Neural cell (in vitro differentiated cells): ENCODE data around the gene CLCN5. TPM values are rescaled to one million over a fixed set of nuclear protein-coding genes. Genes with fewer than 3 reads are reported as not detected.

Experiments
- H2AFZ ChIP-seq: fragments of 200-600, 300-800 bp; sonication (generic), shearing (Covaris generic); 2 replicates; pipeline ENCODE4 v1.6.0; 2014; ENCODE audit warnings: low read depth, mild to moderate bottlenecking, antibody characterized with exemption, low read length, moderate library complexity
- H3F3A ChIP-seq: fragments of 200-600 bp; shearing (Covaris generic); 2 replicates; pipeline ENCODE4 v1.6.1; 2016; ENCODE audit warnings: mild to moderate bottlenecking, moderate library complexity, mixed read lengths, antibody characterized with exemption, low read length; ENCODE audit not compliant: insufficient read depth, poor library complexity, severe bottlenecking
- H3K27ac ChIP-seq: fragments of 200-600, 300-800 bp; sonication (generic), shearing (Covaris generic); 2 replicates; pipeline ENCODE4 v1.5.1; 2014; ENCODE audit warnings: mild to moderate bottlenecking, low read length, moderate library complexity
- H3K27me3 ChIP-seq: fragments of 300-800, 200-600 bp; sonication (generic), shearing (Covaris generic); 2 replicates; pipeline ENCODE4 v1.6.0; 2014; ENCODE audit warnings: mild to moderate bottlenecking, low read depth, low read length, moderate library complexity; ENCODE audit not compliant: insufficient read depth
- H3K36me3 ChIP-seq: fragments of 300-800, 200-600 bp; sonication (generic), shearing (Covaris generic); 2 replicates; pipeline ENCODE4 v1.5.1; 2014; ENCODE audit warnings: mild to moderate bottlenecking, antibody characterized with exemption, low read length, moderate library complexity; ENCODE audit not compliant: insufficient read depth
- H3K4me2 ChIP-seq: fragments of 300-800, 200-600 bp; sonication (generic), shearing (Covaris generic); 2 replicates; pipeline ENCODE4 v1.6.0; 2014; ENCODE audit warnings: mild to moderate bottlenecking, low read length
- H3K4me3 ChIP-seq: fragments of 300-800, 200-600 bp; sonication (generic), shearing (Covaris generic); 2 replicates; pipeline ENCODE4 v1.5.1; 2014; ENCODE audit warnings: mild to moderate bottlenecking, low read length, moderate library complexity
- H3K79me2 ChIP-seq: fragments of 200-600 bp; shearing (Covaris generic); replicated peaks from 2 replicates; pipeline ENCODE4 v1.6.0; 2014; ENCODE audit warnings: mild to moderate bottlenecking, low read length, moderate library complexity; ENCODE audit not compliant: insufficient read depth
- H3K9ac ChIP-seq: fragments of 300-800, 200-600 bp; sonication (generic), shearing (Covaris generic); 2 replicates; pipeline ENCODE4 v1.6.1; 2016; ENCODE audit warnings: mild to moderate bottlenecking, low read length, mixed read lengths
- H3K9me2 ChIP-seq: fragments of 200-600 bp; shearing (Covaris generic); 2 replicates; pipeline ENCODE4 v1.6.1; 2016; ENCODE audit warnings: mild to moderate bottlenecking, low read length, mixed read lengths; ENCODE audit not compliant: insufficient read depth
- H3K9me3 ChIP-seq: fragments of 200-600, 300-800 bp; sonication (generic), shearing (Covaris generic); 2 replicates; pipeline ENCODE4 v1.6.1; 2016; ENCODE audit warnings: mild to moderate bottlenecking, mixed run types, low read length, moderate library complexity, mixed read lengths
- H4K20me1 ChIP-seq: fragments of 200-600 bp; shearing (Covaris generic); 2 replicates; pipeline ENCODE4 v1.6.1; 2016; ENCODE audit warnings: mild to moderate bottlenecking, mixed run types; ENCODE audit not compliant: insufficient read depth
- EP300 ChIP-seq: fragments of 450-650 bp; conservative IDR thresholded peaks from 2 replicates; pipeline ENCODE4 v1.6.1; 2014; ENCODE audit warnings: antibody characterized with exemption, mild to moderate bottlenecking, moderate library complexity; ENCODE audit not compliant: poor library complexity, severe bottlenecking
- EZH2 ChIP-seq: fragments of 200-600, 300-800 bp; shearing (Covaris generic), sonication (generic); IDR thresholded peaks from 2 replicates; pipeline ENCODE4 v1.6.1; 2014; ENCODE audit warnings: antibody characterized with exemption, low read length, borderline replicate concordance, mild to moderate bottlenecking; ENCODE audit not compliant: insufficient read depth, poor library complexity, severe bottlenecking
- MXI1 ChIP-seq: fragments of 450-650 bp; conservative IDR thresholded peaks from 2 replicates; pipeline ENCODE4 v1.6.1; 2014; ENCODE audit warnings: antibody characterized with exemption, mild to moderate bottlenecking; ENCODE audit not compliant: poor library complexity, severe bottlenecking
- POLR2AphosphoS5 ChIP-seq: IDR thresholded peaks from 2 replicates; pipeline ENCODE4 v1.6.1; 2012
- RAD21 ChIP-seq: fragments of 450-650 bp; conservative IDR thresholded peaks from 2 replicates; pipeline ENCODE4 v1.6.1; 2014; ENCODE audit warnings: antibody characterized with exemption, mild to moderate bottlenecking, moderate library complexity
- SMC3 ChIP-seq: fragments of 450-650 bp; conservative IDR thresholded peaks from 2 replicates; pipeline ENCODE4 v1.6.1; 2014; ENCODE audit warnings: antibody characterized with exemption, mild to moderate bottlenecking, moderate library complexity; ENCODE audit not compliant: poor library complexity
- TAF1 ChIP-seq: IDR thresholded peaks from 2 replicates; pipeline ENCODE4 v1.6.1; 2012; ENCODE audit warnings: low read depth
- polyA plus RNA-seq: library from polyadenylated mRNA; depleted of rRNA; stranded (reverse); fragments of >200 nt; gene quantifications from 2 replicates; pipeline ENCODE4 v1.2.3, GENCODE V29; 2014
- TF ChIP-seq, protein P1 (sequence below): fragments of 450-650 bp; IDR thresholded peaks from 2 replicates; pipeline ENCODE4 v1.5.1; 2014; ENCODE audit warnings: antibody characterized with exemption, mild to moderate bottlenecking, moderate library complexity; ENCODE audit not compliant: poor library complexity, severe bottlenecking
- TF ChIP-seq, protein P2 (sequence below): IDR thresholded peaks from 2 replicates; pipeline ENCODE4 v1.6.1; 2012; ENCODE audit warnings: borderline replicate concordance

Gene CLCN5
- polyA plus RNA-seq, 1 donor from 2014 or later = 13.1 TPM

DNA sequence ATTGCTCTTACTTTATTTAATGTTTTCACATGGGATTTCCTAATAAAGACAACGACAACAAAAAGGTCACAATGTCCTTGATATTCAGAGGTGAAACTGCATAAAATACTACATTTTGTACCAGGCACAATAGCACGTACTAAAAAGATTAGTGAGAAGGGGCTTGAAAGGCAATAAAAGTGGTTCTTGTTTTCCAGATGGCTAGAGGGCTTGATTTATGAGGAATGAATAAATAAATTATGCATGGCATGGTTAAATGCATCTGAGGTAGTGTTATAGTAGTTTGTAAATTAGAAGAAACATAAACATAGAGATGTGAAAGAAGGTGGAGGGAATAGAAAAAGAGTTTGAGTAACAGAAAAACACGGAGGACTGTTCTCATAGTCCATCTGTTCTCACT, 123.4 kb downstream of the CLCN5 start:
- Histone ChIP-seq H3F3A (no peaks in the 10 kb centered on the region), H3K9ac (no peak overlapping the region)

DNA sequence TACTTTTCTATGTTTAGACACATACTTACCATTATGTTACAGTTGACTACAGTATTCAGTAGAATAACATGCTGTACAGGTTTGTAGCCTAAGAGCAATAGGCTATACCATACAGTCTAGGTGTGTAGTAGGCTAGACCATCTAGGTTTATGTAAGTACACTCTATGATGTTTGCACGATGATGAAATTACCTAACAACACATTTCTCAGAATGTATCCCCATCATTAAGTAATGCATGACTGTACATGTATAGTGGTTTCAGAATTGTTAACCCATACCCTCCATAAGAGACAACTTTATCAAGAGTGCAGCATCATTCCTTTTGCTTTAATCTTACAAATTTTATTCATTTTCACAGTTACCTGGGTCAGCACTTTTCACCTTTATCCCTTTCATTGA, 126.8 kb downstream of the CLCN5 start:
- TF ChIP-seq, protein P1, sequence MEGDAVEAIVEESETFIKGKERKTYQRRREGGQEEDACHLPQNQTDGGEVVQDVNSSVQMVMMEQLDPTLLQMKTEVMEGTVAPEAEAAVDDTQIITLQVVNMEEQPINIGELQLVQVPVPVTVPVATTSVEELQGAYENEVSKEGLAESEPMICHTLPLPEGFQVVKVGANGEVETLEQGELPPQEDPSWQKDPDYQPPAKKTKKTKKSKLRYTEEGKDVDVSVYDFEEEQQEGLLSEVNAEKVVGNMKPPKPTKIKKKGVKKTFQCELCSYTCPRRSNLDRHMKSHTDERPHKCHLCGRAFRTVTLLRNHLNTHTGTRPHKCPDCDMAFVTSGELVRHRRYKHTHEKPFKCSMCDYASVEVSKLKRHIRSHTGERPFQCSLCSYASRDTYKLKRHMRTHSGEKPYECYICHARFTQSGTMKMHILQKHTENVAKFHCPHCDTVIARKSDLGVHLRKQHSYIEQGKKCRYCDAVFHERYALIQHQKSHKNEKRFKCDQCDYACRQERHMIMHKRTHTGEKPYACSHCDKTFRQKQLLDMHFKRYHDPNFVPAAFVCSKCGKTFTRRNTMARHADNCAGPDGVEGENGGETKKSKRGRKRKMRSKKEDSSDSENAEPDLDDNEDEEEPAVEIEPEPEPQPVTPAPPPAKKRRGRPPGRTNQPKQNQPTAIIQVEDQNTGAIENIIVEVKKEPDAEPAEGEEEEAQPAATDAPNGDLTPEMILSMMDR = no peak
- TF ChIP-seq SMC3 = no peak
- TF ChIP-seq EZH2 = no peak
- TF ChIP-seq TAF1 = no peak
- TF ChIP-seq RAD21 = no peak
- TF ChIP-seq POLR2AphosphoS5 = no peak
- TF ChIP-seq EP300 = no peak
- no peak for TF ChIP-seq MXI1
- TF ChIP-seq, protein P2, sequence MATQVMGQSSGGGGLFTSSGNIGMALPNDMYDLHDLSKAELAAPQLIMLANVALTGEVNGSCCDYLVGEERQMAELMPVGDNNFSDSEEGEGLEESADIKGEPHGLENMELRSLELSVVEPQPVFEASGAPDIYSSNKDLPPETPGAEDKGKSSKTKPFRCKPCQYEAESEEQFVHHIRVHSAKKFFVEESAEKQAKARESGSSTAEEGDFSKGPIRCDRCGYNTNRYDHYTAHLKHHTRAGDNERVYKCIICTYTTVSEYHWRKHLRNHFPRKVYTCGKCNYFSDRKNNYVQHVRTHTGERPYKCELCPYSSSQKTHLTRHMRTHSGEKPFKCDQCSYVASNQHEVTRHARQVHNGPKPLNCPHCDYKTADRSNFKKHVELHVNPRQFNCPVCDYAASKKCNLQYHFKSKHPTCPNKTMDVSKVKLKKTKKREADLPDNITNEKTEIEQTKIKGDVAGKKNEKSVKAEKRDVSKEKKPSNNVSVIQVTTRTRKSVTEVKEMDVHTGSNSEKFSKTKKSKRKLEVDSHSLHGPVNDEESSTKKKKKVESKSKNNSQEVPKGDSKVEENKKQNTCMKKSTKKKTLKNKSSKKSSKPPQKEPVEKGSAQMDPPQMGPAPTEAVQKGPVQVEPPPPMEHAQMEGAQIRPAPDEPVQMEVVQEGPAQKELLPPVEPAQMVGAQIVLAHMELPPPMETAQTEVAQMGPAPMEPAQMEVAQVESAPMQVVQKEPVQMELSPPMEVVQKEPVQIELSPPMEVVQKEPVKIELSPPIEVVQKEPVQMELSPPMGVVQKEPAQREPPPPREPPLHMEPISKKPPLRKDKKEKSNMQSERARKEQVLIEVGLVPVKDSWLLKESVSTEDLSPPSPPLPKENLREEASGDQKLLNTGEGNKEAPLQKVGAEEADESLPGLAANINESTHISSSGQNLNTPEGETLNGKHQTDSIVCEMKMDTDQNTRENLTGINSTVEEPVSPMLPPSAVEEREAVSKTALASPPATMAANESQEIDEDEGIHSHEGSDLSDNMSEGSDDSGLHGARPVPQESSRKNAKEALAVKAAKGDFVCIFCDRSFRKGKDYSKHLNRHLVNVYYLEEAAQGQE = no peak
- no peaks in the 10 kb centered on the region for H3K9me2 ChIP-seq

More for the DNA sequence above, 123.4 kb downstream of the CLCN5 start:
- H3K9me2 ChIP-seq = no peaks in the 10 kb centered on the region
- H3K27me3 ChIP-seq = no peaks in the 10 kb centered on the region
- no peaks in the 10 kb centered on the region for H3K79me2 ChIP-seq
- H3K27ac ChIP-seq = no peak overlapping the region
- no peak overlapping the region for H2AFZ ChIP-seq
- H3K4me2 ChIP-seq = no peak overlapping the region
- no peaks in the 10 kb centered on the region for H4K20me1 ChIP-seq
- no peaks in the 10 kb centered on the region for H3K36me3 ChIP-seq
- H3K4me3 ChIP-seq = no peak overlapping the region
- TF ChIP-seq RAD21 = no peak
- TF ChIP-seq MXI1 = no peak
- no peak for TF ChIP-seq SMC3
- TF ChIP-seq, protein P1 = no peak
- TF ChIP-seq, protein P2 = no peak
- no peak for TF ChIP-seq EP300
- TF ChIP-seq EZH2 = no peak
- no peak for TF ChIP-seq TAF1
- no peak for TF ChIP-seq POLR2AphosphoS5
- H3K9me3 ChIP-seq = no peaks in the 10 kb centered on the region

More for the DNA sequence above, 126.8 kb downstream of the CLCN5 start:
- H3K79me2 ChIP-seq = no peaks in the 10 kb centered on the region
- H3K4me3 ChIP-seq = no peak overlapping the region
- no peaks in the 10 kb centered on the region for H3K36me3 ChIP-seq
- H3K9ac ChIP-seq = no peak overlapping the region
- H2AFZ ChIP-seq = no peak overlapping the region
- H3K27me3 ChIP-seq = no peaks in the 10 kb centered on the region
- no peak overlapping the region for H3K4me2 ChIP-seq
- no peak overlapping the region for H3K27ac ChIP-seq
- H3K9me3 ChIP-seq = no peaks in the 10 kb centered on the region
- no peaks in the 10 kb centered on the region for H4K20me1 ChIP-seq
- H3F3A ChIP-seq = no peaks in the 10 kb centered on the region
